Uterus (tissue), 2 donors: ENCODE results near the gene NOP16.

Experiments used
- POLR2A ChIP-seq, 2 donors: fragments of 450-650 bp; IDR thresholded peaks; one replicate each; pipeline ENCODE4 v1.6.1; 2016; ENCODE audit warnings: antibody characterized with exemption in 2 of 2, mild to moderate bottlenecking in 1 of 2, moderate library complexity in 1 of 2
- TF ChIP-seq, protein P1 (sequence below), 4 experiments: fragments of 200-600 bp in 2 of 4; fragments of 450-650 bp in 2 of 4; sonication (generic) in 2 of 4; IDR thresholded peaks; one replicate each; pipeline ENCODE4 v1.5.1; 2016 to 2019; ENCODE audit warnings: antibody characterized with exemption in 4 of 4, mild to moderate bottlenecking in 2 of 4, moderate library complexity in 1 of 4

DNA sequence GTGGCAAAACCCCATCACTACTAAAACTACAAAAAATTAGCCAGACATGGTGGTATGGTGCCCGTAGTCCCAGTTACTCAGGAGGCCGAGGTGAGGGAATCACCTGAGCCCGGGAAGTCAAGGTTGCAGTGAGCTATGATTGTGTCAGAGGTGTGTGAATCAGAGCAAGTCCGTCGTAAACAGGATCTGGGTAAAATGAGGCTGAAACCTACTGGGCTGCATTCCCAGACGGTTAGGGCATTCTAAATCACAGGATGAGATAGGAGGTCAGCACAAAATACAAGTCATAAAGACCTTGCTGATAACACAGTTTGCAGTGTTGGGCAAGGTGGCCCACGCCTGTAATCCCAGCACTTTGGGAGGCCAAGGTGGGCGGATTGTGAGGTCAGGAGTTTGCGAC, 29.9 kb upstream of the NOP16 start:
- TF ChIP-seq, protein P1, sequence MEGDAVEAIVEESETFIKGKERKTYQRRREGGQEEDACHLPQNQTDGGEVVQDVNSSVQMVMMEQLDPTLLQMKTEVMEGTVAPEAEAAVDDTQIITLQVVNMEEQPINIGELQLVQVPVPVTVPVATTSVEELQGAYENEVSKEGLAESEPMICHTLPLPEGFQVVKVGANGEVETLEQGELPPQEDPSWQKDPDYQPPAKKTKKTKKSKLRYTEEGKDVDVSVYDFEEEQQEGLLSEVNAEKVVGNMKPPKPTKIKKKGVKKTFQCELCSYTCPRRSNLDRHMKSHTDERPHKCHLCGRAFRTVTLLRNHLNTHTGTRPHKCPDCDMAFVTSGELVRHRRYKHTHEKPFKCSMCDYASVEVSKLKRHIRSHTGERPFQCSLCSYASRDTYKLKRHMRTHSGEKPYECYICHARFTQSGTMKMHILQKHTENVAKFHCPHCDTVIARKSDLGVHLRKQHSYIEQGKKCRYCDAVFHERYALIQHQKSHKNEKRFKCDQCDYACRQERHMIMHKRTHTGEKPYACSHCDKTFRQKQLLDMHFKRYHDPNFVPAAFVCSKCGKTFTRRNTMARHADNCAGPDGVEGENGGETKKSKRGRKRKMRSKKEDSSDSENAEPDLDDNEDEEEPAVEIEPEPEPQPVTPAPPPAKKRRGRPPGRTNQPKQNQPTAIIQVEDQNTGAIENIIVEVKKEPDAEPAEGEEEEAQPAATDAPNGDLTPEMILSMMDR (IDR thresholded peaks at IDR 0.05), result no peak
- no peak for TF ChIP-seq POLR2A (IDR thresholded peaks at IDR 0.05)
